Vagina (tissue), 2 donors: Measurements from ENCODE around the gene RBM3. TPM values are rescaled to one million over a fixed set of nuclear protein-coding genes. Genes with fewer than 3 reads are reported as not detected.
"Not testable (repeated sequence)": the region's sequence is repeated elsewhere in the genome, so short reads cannot be mapped to it uniquely, and the experiment has no call there.

Experiments used
- DNase-seq, 2 donors: peaks; one replicate each; pipeline ENCODE4 v3.0.0-alpha.2; 2017; ENCODE audit errors: extremely low spot score in 2 of 2
- H3K27ac ChIP-seq: fragments of 200-600 bp; sonication (generic); one replicate; pipeline ENCODE4 v1.5.1; 2019
- H3K27me3 ChIP-seq: fragments of 200-600 bp; sonication (generic); one replicate; pipeline ENCODE4 v1.5.1; 2019
- H3K36me3 ChIP-seq, 2 donors: fragments of 200-600 bp; sonication (generic); one replicate each; pipeline ENCODE4 v1.5.1; 2017 to 2019
- H3K4me1 ChIP-seq: fragments of 200-600 bp; sonication (generic); one replicate; pipeline ENCODE4 v1.5.1; 2019
- H3K4me3 ChIP-seq, 2 donors: fragments of 200-600 bp; sonication (generic); 1 replicate in 1 of 2; 2 replicates in 1 of 2; pipeline ENCODE4 v1.5.1; 2016 to 2019
- H3K9me3 ChIP-seq: fragments of 200-600 bp; sonication (generic); one replicate; pipeline ENCODE4 v1.5.1; 2019
- CTCF ChIP-seq, 3 experiments: fragments of 450-650 bp in 2 of 3; fragments of 200-600 bp in 1 of 3; sonication (generic) in 1 of 3; IDR thresholded peaks; one replicate each; pipeline ENCODE4 v1.5.1; 2017 to 2019; ENCODE audit warnings: antibody characterized with exemption in 3 of 3, mild to moderate bottlenecking in 2 of 3, moderate library complexity in 2 of 3
- POLR2A ChIP-seq, 2 donors: fragments of 450-650 bp; IDR thresholded peaks; one replicate each; pipeline ENCODE4 v1.6.1; 2017; ENCODE audit warnings: antibody characterized with exemption in 2 of 2, mild to moderate bottlenecking in 2 of 2, moderate library complexity in 2 of 2
- POLR2AphosphoS5 ChIP-seq, 2 donors: sonication (generic); formaldehyde crosslinking; IDR thresholded peaks; one replicate each; pipeline ENCODE4 v1.9.0; 2017; ENCODE audit warnings: antibody characterized with exemption in 2 of 2, mild to moderate bottlenecking in 2 of 2, low read depth in 1 of 2; ENCODE audit not compliant: insufficient read depth in 1 of 2
- intact Hi-C: fragments of 100-400 bp; cut with DNase I; formaldehyde crosslinking; loops from one replicate; pipeline ENCODE4 v1.15.1; 2023
- total RNA-seq: library from RNA; depleted of rRNA; stranded (reverse); fragments of >200 nt; gene quantifications from one replicate; pipeline ENCODE4 v1.2.3, GENCODE V29; 2016

The RBM3 gene
- total RNA-seq, 1 donor from 2014 or later: 148 TPM

DNA sequence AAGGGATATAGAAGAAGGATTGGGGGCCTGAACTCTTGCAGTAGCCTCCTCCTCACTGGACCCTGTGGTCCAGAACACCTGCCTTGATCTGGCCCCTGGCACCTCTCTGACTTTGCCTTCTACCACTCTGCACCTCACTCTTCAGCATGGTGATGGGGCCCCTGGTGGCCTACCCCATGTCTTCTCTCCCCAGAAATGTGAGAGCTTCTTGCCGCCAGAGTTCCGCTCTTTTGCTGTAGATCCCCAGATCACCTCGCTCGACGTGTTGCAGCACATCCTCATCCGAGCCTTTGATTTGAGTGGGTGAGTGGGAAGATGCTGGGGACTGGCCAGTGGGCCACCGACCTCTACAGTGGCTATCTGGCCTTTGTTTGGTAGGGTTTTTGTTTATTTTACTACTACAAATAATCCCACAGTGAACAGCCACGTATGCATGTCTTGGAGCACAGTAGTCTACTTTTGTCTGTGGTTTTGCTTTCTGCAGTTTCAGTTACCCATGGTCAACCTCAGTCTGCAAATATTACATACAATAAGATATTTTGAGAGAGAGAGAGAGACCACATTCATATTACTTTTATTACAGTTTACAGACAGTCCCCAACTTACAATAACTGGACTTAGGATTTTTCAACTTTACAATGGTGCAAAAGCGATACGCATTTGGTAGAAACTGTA, 33.0 kb upstream of the RBM3 start:
- Histone ChIP-seq H3K27ac (no peak overlapping the region), H3K4me1 (peaks cover 11% of the 10 kb centered on the region), H3K4me3 (no peak overlapping the region), H3K27me3 (no peaks in the 10 kb centered on the region), H3K9me3 (no peaks in the 10 kb centered on the region), H3K36me3 (no peaks in the 10 kb centered on the region)
- TF ChIP-seq POLR2A (IDR thresholded peaks at IDR 0.05) (no peak), POLR2AphosphoS5 (IDR thresholded peaks at IDR 0.05; ENCODE audit: insufficient read depth in 1 of 2, low read depth in 1 of 2) (no peak), CTCF (IDR thresholded peaks at IDR 0.05) (no peak)
- intact Hi-C loops: no loop called here
- no peak for DNase-seq

GRCh38 chrX:48548871-48549270, 25.4 kb upstream of the RBM3 start:
- Histone ChIP-seq H3K36me3 (peaks cover 0 to 12% of the 10 kb centered on the region in 2 donors), H3K4me1 (no peaks in the 10 kb centered on the region), H3K4me3 (no peak overlapping the region), H3K27me3 (no peaks in the 10 kb centered on the region), H3K27ac (no peak overlapping the region), H3K9me3 (no peaks in the 10 kb centered on the region)
- TF ChIP-seq POLR2A (IDR thresholded peaks at IDR 0.05): no peak
- no peak for TF ChIP-seq POLR2AphosphoS5 (IDR thresholded peaks at IDR 0.05; ENCODE audit: insufficient read depth in 1 of 2, low read depth in 1 of 2)
- no peak for TF ChIP-seq CTCF (IDR thresholded peaks at IDR 0.05)
- intact Hi-C loops: no loop called here
- DNase-seq: no peak

- DNase-seq, H3K9me3 ChIP-seq, H3K4me1 ChIP-seq, intact Hi-C loops, H3K4me3 ChIP-seq, H3K27ac ChIP-seq, H3K27me3 ChIP-seq: not testable (repeated sequence)
- H3K36me3 ChIP-seq: peaks cover 0 to 25% of the 10 kb centered on the region in 2 donors
These were observed 18.5 kb upstream of the RBM3 start for GRCh38 chrX:48555731-48556325.

- Histone ChIP-seq H3K27ac (no peak overlapping the region), H3K4me3 (no peak overlapping the region), H3K36me3 (peaks cover 0 to 24% of the 10 kb centered on the region in 2 donors), H3K9me3 (no peaks in the 10 kb centered on the region), H3K4me1 (no peaks in the 10 kb centered on the region), H3K27me3 (no peaks in the 10 kb centered on the region)
- intact Hi-C loops: no loop called here
- TF ChIP-seq POLR2AphosphoS5 (IDR thresholded peaks at IDR 0.05; ENCODE audit: insufficient read depth in 1 of 2, low read depth in 1 of 2): no peak
- TF ChIP-seq POLR2A (IDR thresholded peaks at IDR 0.05): no peak
- no peak for TF ChIP-seq CTCF (IDR thresholded peaks at IDR 0.05)
- no peak for DNase-seq
These were observed 16.0 kb upstream of the RBM3 start for GRCh38 chrX:48558271-48558670.

- no peaks in the 10 kb centered on the region for H3K9me3 ChIP-seq
- no peak overlapping the region for H3K27ac ChIP-seq
- peaks cover 0 to 24% of the 10 kb centered on the region in 2 donors for H3K36me3 ChIP-seq
- no peaks in the 10 kb centered on the region for H3K4me1 ChIP-seq
- no peak for TF ChIP-seq POLR2AphosphoS5 (IDR thresholded peaks at IDR 0.05; ENCODE audit: insufficient read depth in 1 of 2, low read depth in 1 of 2)
- no peak for TF ChIP-seq CTCF (IDR thresholded peaks at IDR 0.05)
- TF ChIP-seq POLR2A (IDR thresholded peaks at IDR 0.05): no peak
- no peak for DNase-seq
- H3K27me3 ChIP-seq: no peaks in the 10 kb centered on the region
- no peak overlapping the region for H3K4me3 ChIP-seq
- intact Hi-C loops: no loop called here
These were observed 14.6 kb upstream of the RBM3 start for GRCh38 chrX:48559636-48560035.
